GM23338 (cell line): ENCODE data around the gene NGFR. TPM values are rescaled to one million over a fixed set of nuclear protein-coding genes. Genes with fewer than 3 reads are reported as not detected.

Source experiments
- ATAC-seq: fragments of 200-7000 bp; cut with Tn5 transposase; 3 replicates; pipeline ENCODE4 v1.9.1; 2020
- DNase-seq: peaks from one replicate; pipeline ENCODE4 v3.0.0-alpha.2; 2015; ENCODE audit warnings: low spot score
- H2AFZ ChIP-seq: fragments of 200-600 bp; sonication (generic); 2 replicates; pipeline ENCODE4 v1.8.0; 2016; ENCODE audit warnings: antibody characterized with exemption, mild to moderate bottlenecking, moderate library complexity
- H3F3A ChIP-seq: fragments of 200-600 bp; sonication (generic); replicated peaks from 2 replicates; pipeline ENCODE4 v1.8.0; 2017; ENCODE audit warnings: antibody characterized with exemption, mixed run types, low read depth
- H3K27ac ChIP-seq: fragments of 200-600 bp; sonication (generic); 2 replicates; pipeline ENCODE4 v1.6.1; 2016; ENCODE audit warnings: low read depth
- H3K27me3 ChIP-seq: fragments of 200-600 bp; sonication (generic); 2 replicates; pipeline ENCODE4 v1.8.0; 2016; ENCODE audit warnings: mild to moderate bottlenecking, mixed run types, moderate library complexity; ENCODE audit not compliant: insufficient read depth
- H3K36me3 ChIP-seq: fragments of 200-600 bp; sonication (generic); 2 replicates; pipeline ENCODE4 v1.8.0; 2016; ENCODE audit warnings: mild to moderate bottlenecking; ENCODE audit not compliant: insufficient read depth
- H3K4me1 ChIP-seq: fragments of 200-600 bp; sonication (generic); 2 replicates; pipeline ENCODE4 v1.8.0; 2016; ENCODE audit warnings: mild to moderate bottlenecking, moderate library complexity; ENCODE audit not compliant: insufficient read depth
- H3K4me2 ChIP-seq: fragments of 200-600 bp; sonication (generic); 2 replicates; pipeline ENCODE4 v1.7.1; 2017; ENCODE audit warnings: mixed run types
- H3K4me3 ChIP-seq: fragments of 200-600 bp; sonication (generic); 2 replicates; pipeline ENCODE4 v1.6.1; 2016; ENCODE audit warnings: mixed run types
- H3K79me2 ChIP-seq: fragments of 200-600 bp; sonication (generic); replicated peaks from 2 replicates; pipeline ENCODE4 v1.8.0; 2017; ENCODE audit warnings: mild to moderate bottlenecking; ENCODE audit not compliant: insufficient read depth
- H3K9me2 ChIP-seq: fragments of 200-600 bp; sonication (generic); 2 replicates; pipeline ENCODE4 v1.8.0; 2017; ENCODE audit not compliant: insufficient read depth
- H4K20me1 ChIP-seq: fragments of 200-600 bp; sonication (generic); replicated peaks from 2 replicates; pipeline ENCODE4 v1.8.0; 2017; ENCODE audit warnings: mild to moderate bottlenecking; ENCODE audit not compliant: insufficient read depth
- H3K27ac Mint-ChIP-seq: 2 replicates; pipeline ENCODE4 v1.8.0; 2020; ENCODE audit warnings: inconsistent platforms, mild to moderate bottlenecking, moderate library complexity, mixed read lengths
- H3K27me3 Mint-ChIP-seq: 3 replicates; pipeline ENCODE4 v1.8.0; 2022; ENCODE audit warnings: low read depth, mild to moderate bottlenecking, moderate library complexity, mixed read lengths, inconsistent platforms; ENCODE audit not compliant: insufficient read depth, poor library complexity
- H3K36me3 Mint-ChIP-seq: 3 replicates; pipeline ENCODE4 v1.8.0; 2021; ENCODE audit warnings: low read depth, mild to moderate bottlenecking, inconsistent platforms, moderate library complexity, mixed read lengths
- H3K4me1 Mint-ChIP-seq: 3 replicates; pipeline ENCODE4 v1.8.0; 2020; ENCODE audit warnings: mild to moderate bottlenecking, inconsistent platforms, mixed read lengths
- H3K4me3 Mint-ChIP-seq: 3 replicates; pipeline ENCODE4 v1.8.0; 2021; ENCODE audit warnings: moderate library complexity, mild to moderate bottlenecking, inconsistent platforms, mixed read lengths
- H3K9me3 Mint-ChIP-seq: 3 replicates; pipeline ENCODE4 v1.8.0; 2020; ENCODE audit warnings: moderate library complexity, mild to moderate bottlenecking, inconsistent platforms, mixed read lengths
- CTCF ChIP-seq, 2 experiments: fragments of 200-600 bp in 1 of 2; sonication (generic) in 1 of 2; conservative IDR thresholded peaks; 2 replicates each; pipeline versions ENCODE4 v1.5.1 to v1.6.1; 2016 to 2017; ENCODE audit warnings: antibody characterized with exemption in 2 of 2, low read depth in 2 of 2, mild to moderate bottlenecking in 2 of 2, moderate library complexity in 1 of 2
- ETS1 ChIP-seq: IDR thresholded peaks from 2 replicates; pipeline ENCODE4 v1.6.1; 2016; ENCODE audit warnings: antibody characterized with exemption
- EZH2 ChIP-seq: fragments of 200-600 bp; sonication (generic); IDR thresholded peaks from one replicate; pipeline ENCODE4 v1.8.0; 2017; ENCODE audit warnings: antibody characterized with exemption, mild to moderate bottlenecking, low read depth; ENCODE audit not compliant: unreplicated experiment
- EZH2phosphoT487 ChIP-seq: fragments of 200-600 bp; sonication (generic); IDR thresholded peaks from one replicate; pipeline ENCODE4 v1.8.1; 2018; ENCODE audit warnings: antibody characterized with exemption; ENCODE audit not compliant: unreplicated experiment
- REST ChIP-seq: IDR thresholded peaks from one replicate; pipeline ENCODE4 v1.6.1; 2018; ENCODE audit warnings: antibody characterized with exemption; ENCODE audit not compliant: unreplicated experiment
- ZNF114 ChIP-seq: fragments of 250-450 bp; sonication (Bioruptor Pico); IDR thresholded peaks from 2 replicates; pipeline ENCODE4 v1.5.0; 2020; ENCODE audit warnings: mild to moderate bottlenecking, moderate library complexity
- ZNF331 ChIP-seq: fragments of 250-450 bp; sonication (Bioruptor Pico); IDR thresholded peaks from 2 replicates; pipeline ENCODE4 v1.5.0; 2020; ENCODE audit warnings: low read depth, mild to moderate bottlenecking, moderate library complexity
- polyA plus RNA-seq: library from polyadenylated mRNA; unstranded; fragments of >200 nt; fragmentation: Nextera tagmentation; extraction: Ambion mirVana; gene quantifications from 2 replicates; pipeline ENCODE4 v1.2.1, GENCODE V29; 2016
- total RNA-seq: library from RNA; depleted of rRNA; stranded (reverse); fragments of >200 nt; shearing (Covaris generic); gene quantifications from 2 replicates; pipeline ENCODE4 v1.2.3, GENCODE V29; 2014

The NGFR gene
- total and polyA plus RNA-seq, 2 experiments from 2014 or later = 2.8 to 6.9 TPM

GRCh38 chr17:49498029-49498615 is 3.0 kb downstream of the NGFR start:
- H4K20me1 ChIP-seq = no peaks in the 10 kb centered on the region
- H3K4me1 ChIP-seq = peaks cover 20% of the 10 kb centered on the region
- H3K27ac Mint-ChIP-seq = no peak overlapping the region
- peaks cover 75% of the 10 kb centered on the region for H3K27me3 ChIP-seq
- H3K79me2 ChIP-seq = no peaks in the 10 kb centered on the region
- peaks cover 57% of the 10 kb centered on the region for H3K27me3 Mint-ChIP-seq
- TF ChIP-seq CTCF (conservative IDR thresholded peaks at IDR 0.05; ENCODE audit: low read depth in 2 of 2) (peak; percentile 50 to 54), REST (no peak), ZNF331 (CRISPR knock-in tag) (no peak), EZH2 (no peak)
- ATAC-seq (peak; percentile 10), DNase-seq (peak; percentile 82)
- H3K9me2 ChIP-seq = no peaks in the 10 kb centered on the region
- no peak overlapping the region for H3K27ac ChIP-seq
- no peaks in the 10 kb centered on the region for H3K36me3 ChIP-seq
- no peaks in the 10 kb centered on the region for H3K36me3 Mint-ChIP-seq
- H3F3A ChIP-seq = no peaks in the 10 kb centered on the region; the same call in 1 of the 2 replicates
- peak overlapping the region; percentile 82 for H3K4me3 Mint-ChIP-seq
- peak overlapping the region; percentile 80 for H3K4me3 ChIP-seq
- H2AFZ ChIP-seq = peak overlapping the region; percentile 72
- peaks cover 34% of the 10 kb centered on the region for H3K4me1 Mint-ChIP-seq
- H3K9me3 Mint-ChIP-seq = no peaks in the 10 kb centered on the region
- H3K4me2 ChIP-seq = peak overlapping the region; percentile 97

GRCh38 chr17:49501496-49501895 is 6.4 kb downstream of the NGFR start:
- no peaks in the 10 kb centered on the region for H3K36me3 ChIP-seq
- Mint-ChIP-seq H3K4me1 (peaks cover 38% of the 10 kb centered on the region), H3K9me3 (no peaks in the 10 kb centered on the region), H3K36me3 (no peaks in the 10 kb centered on the region), H3K27me3 (peaks cover 53% of the 10 kb centered on the region), H3K27ac (no peak overlapping the region), H3K4me3 (no peak overlapping the region)
- TF ChIP-seq ZNF114 (CRISPR knock-in tag) = no peak
- TF ChIP-seq EZH2phosphoT487 = no peak
- TF ChIP-seq ETS1 = no peak
- no peak for TF ChIP-seq REST
- H3K4me2 ChIP-seq = no peak overlapping the region
- no peaks in the 10 kb centered on the region for H3K79me2 ChIP-seq
- no peaks in the 10 kb centered on the region; the same call in 1 of the 2 replicates for H3F3A ChIP-seq
- ATAC-seq (no peak), DNase-seq (no peak)
- H2AFZ ChIP-seq = no peak overlapping the region
- H4K20me1 ChIP-seq = no peaks in the 10 kb centered on the region
- H3K9me2 ChIP-seq = no peaks in the 10 kb centered on the region
- peaks cover 43% of the 10 kb centered on the region for H3K27me3 ChIP-seq
- no peak overlapping the region for H3K4me3 ChIP-seq
- peaks cover 16% of the 10 kb centered on the region for H3K4me1 ChIP-seq
- H3K27ac ChIP-seq = no peak overlapping the region
